C4-2B (cell line): Measurements from ENCODE around the gene ZNF786.
A peak's percentile ranks its signal among the peaks of the same experiment; 100 is the strongest.
"Not testable (repeated sequence)": the region's sequence is repeated elsewhere in the genome, so short reads cannot be mapped to it uniquely, and the experiment has no call there.

Experiments
- H3K27ac ChIP-seq: fragments of 450-650 bp; 2 replicates; pipeline ENCODE4 v1.5.1; 2017
- CTCF ChIP-seq: fragments of 450-650 bp; conservative IDR thresholded peaks from 2 replicates; pipeline ENCODE4 v1.5.1; 2017; ENCODE audit warnings: mild to moderate bottlenecking
- ZFX ChIP-seq: fragments of 450-650 bp; IDR thresholded peaks from 2 replicates; pipeline ENCODE4 v1.6.1; 2017

The ZNF786 gene

GRCh38 chr7:149048805-149049204, 41.7 kb downstream of the ZNF786 start:
- no peak for TF ChIP-seq ZFX
- TF ChIP-seq CTCF, result no peak
- H3K27ac ChIP-seq, result no peak overlapping the region

- no peak overlapping the region for H3K27ac ChIP-seq
- TF ChIP-seq ZFX, result no peak
- no peak for TF ChIP-seq CTCF
Observed at GRCh38 chr7:149046416-149046815, 44.1 kb downstream of the ZNF786 start.

GRCh38 chr7:149043936-149044335, 46.6 kb downstream of the ZNF786 start:
- TF ChIP-seq ZFX, result no peak
- no peak overlapping the region for H3K27ac ChIP-seq

DNA sequence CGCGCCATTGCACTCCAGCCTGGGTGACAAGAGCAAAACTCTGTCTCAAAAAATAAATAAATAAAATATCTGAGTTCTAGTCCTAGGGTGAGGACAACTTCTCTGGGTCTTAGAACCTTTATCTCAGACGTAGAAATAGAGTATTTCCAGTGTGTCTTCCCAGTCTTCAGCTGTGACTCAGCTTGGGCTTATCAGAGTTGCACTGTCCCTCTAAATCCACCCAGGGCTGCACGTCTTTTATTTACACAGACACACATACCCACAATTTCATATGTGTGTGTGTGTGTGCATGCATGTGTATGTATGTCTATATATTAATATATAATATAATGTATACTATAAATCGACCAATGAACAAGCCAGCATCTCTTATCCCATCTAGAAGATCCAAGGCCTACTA, 49.2 kb downstream of the ZNF786 start:
- H3K27ac ChIP-seq, result no peak overlapping the region
- TF ChIP-seq CTCF (no peak), ZFX (no peak)

- not testable (repeated sequence) for H3K27ac ChIP-seq
Observed at GRCh38 chr7:149038641-149039040, 51.9 kb downstream of the ZNF786 start.

- TF ChIP-seq CTCF (no peak), ZFX (no peak)
Observed at GRCh38 chr7:149036676-149037075, 53.8 kb downstream of the ZNF786 start.

DNA sequence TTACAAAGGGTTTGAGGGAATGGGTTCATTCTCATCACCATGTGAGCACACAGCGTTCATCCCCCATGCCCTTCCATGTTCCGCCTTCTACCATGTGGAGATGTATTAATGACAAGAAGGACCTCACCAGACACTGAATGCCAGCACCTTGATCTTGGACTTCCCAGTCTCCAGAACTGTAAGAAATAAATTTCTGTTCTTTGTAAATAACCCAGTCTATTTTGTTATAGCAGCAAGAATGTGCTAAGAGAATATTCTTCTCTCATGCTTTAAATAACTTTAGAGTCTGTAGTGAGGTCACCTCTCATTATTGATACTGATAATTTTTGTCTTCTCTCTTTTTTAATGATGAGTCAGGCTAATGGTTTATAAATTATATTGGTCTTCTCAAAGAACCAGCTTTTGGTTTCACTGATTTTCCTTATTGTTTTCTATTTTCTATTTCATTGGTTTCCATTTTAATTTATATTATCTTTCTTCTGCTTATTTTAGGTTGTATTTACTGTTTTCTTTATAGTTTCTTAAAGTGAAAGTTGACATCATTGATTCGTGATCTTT, 59.1 kb downstream of the ZNF786 start:
- no peak for TF ChIP-seq CTCF
- H3K27ac ChIP-seq, result no peak overlapping the region

More at GRCh38 chr7:149036676-149037075, 53.8 kb downstream of the ZNF786 start:
- H3K27ac ChIP-seq, result no peak overlapping the region

- not testable (repeated sequence) for H3K27ac ChIP-seq
Observed at GRCh38 chr7:149030439-149030838, 60.1 kb downstream of the ZNF786 start.

DNA sequence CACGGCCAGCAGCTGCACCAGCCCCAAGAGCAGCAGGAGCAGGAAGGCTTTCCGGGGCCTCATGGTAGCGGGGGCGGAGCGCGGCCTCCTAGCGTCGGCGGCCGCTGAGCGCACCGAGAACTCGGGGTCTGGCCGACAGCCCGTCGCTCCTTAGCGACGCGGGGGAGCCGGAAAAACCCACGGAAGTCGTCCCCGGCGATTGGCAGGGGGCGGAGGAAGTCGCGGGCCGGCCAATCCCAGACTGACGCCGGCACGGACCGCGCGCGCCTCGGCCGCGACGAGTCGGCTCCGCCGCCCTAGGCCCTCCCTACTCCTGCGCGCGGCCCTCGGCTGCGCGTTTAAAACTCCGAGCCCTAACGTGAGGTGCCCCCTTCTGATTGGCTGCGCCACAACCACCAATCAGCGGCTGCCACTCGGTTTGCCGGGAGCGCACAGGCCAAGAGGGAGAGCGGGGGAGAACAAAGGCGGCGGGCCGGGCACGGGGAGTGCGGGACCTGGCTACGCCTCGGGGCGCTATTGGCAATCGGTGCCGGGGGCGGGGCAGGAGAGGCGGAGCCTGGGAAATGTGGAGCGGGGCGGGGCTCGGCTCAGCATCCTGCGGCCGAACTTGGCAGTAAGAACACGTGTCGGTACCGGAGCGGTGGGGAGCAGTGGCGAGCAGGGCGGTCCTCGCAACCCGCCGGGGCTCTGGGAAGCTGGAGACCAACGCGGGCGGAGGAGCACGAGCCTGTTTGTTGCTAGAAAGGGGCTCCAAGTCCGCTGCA, 62.0 kb downstream of the ZNF786 start, which contains the start of gene PDIA4:
TSS of gene PDIA4 (minus strand) at position 160 of the 764 bp plus-strand sequence. CDS start at position 63, 97 bp downstream.
- peak; percentile 89; the same call in 1 of the 2 replicates for TF ChIP-seq ZFX
- no peak; the same call in 1 of the 2 replicates for TF ChIP-seq CTCF
- H3K27ac ChIP-seq, result peak within 1 kb of the TSS; percentile 97
